Stomach (tissue), 9 donors: ENCODE data around the gene SIX1. TPM values are rescaled to one million over a fixed set of nuclear protein-coding genes. Genes with fewer than 3 reads are reported as not detected.

Source experiments
- DNase-seq, 2 donors: peaks; one replicate each; pipeline versions ENCODE4 v3.0.0 to v3.0.0-alpha.2; 2013 to 2019
- H3K27ac ChIP-seq, 5 donors: fragments of 200-600 bp in 4 of 5; sonication (generic) in 4 of 5; one replicate each; pipeline ENCODE4 v1.5.1; 2013 to 2019; ENCODE audit warnings: mild to moderate bottlenecking in 1 of 5, moderate library complexity in 1 of 5
- H3K27me3 ChIP-seq, 3 donors: fragments of 200-600 bp; sonication (generic); one replicate each; pipeline ENCODE4 v1.5.1; 2017 to 2019; ENCODE audit warnings: mixed run types in 1 of 3
- H3K36me3 ChIP-seq, 4 donors: fragments of 200-600 bp; sonication (generic); 1 replicate in 3 of 4; 2 replicates in 1 of 4; pipeline ENCODE4 v1.5.1; 2016 to 2019
- H3K4me1 ChIP-seq, 4 donors: fragments of 200-600 bp; sonication (generic); one replicate each; pipeline ENCODE4 v1.5.1; 2016 to 2019
- H3K4me3 ChIP-seq, 4 donors: fragments of 200-600 bp; sonication (generic) in 3 of 4; one replicate each; pipeline ENCODE4 v1.5.1; 2016 to 2019; ENCODE audit warnings: mild to moderate bottlenecking in 1 of 4
- H3K9me3 ChIP-seq, 4 donors: fragments of 200-600 bp; sonication (generic); one replicate each; pipeline ENCODE4 v1.5.1; 2016 to 2019
- CTCF ChIP-seq, 7 experiments: fragments of 450-650 bp in 4 of 7; fragments of 200-600 bp in 3 of 7; sonication (generic) in 3 of 7; IDR thresholded peaks; one replicate each; pipeline ENCODE4 v1.5.1; 2016 to 2019; ENCODE audit warnings: antibody characterized with exemption in 7 of 7, control low read depth in 2 of 7, mild to moderate bottlenecking in 1 of 7
- EP300 ChIP-seq: sonication (generic); formaldehyde crosslinking; IDR thresholded peaks from one replicate; pipeline ENCODE4 v1.6.1; 2017; ENCODE audit warnings: antibody characterized with exemption
- POLR2A ChIP-seq, 4 donors: fragments of 450-650 bp; IDR thresholded peaks; one replicate each; pipeline ENCODE4 v1.6.1; 2016; ENCODE audit warnings: antibody characterized with exemption in 4 of 4, control low read depth in 2 of 4, mild to moderate bottlenecking in 1 of 4, moderate library complexity in 1 of 4
- POLR2AphosphoS5 ChIP-seq, 3 donors: sonication (generic); formaldehyde crosslinking; IDR thresholded peaks; one replicate each; pipeline ENCODE4 v1.6.1; 2016; ENCODE audit warnings: antibody characterized with exemption in 3 of 3
- WGBS, 5 donors: extraction: QIAGEN DNeasy Blood & Tissue Kit in 3 of 5; methylation state at CpG; one replicate each; pipeline versions ENCODE4 v1.1.5 to v1.1.7; 2013 to 2018; 5-methylcytosine and 5-hydroxymethylcytosine counted together
- intact Hi-C: fragments of 100-400 bp; cut with DNase I; formaldehyde crosslinking; loops from one replicate; pipeline ENCODE4 v1.15.1; 2023; ENCODE audit warnings: low total_unique reads
- polyA plus RNA-seq, 3 donors: library from polyadenylated mRNA; stranded (reverse); fragments of 200-250 nt; gene quantifications; one replicate each; pipeline ENCODE4 v1.2.3, GENCODE V29; 2013
- total RNA-seq, 5 donors: library from RNA; depleted of rRNA; stranded (reverse); fragments of >200 nt; gene quantifications; one replicate each; pipeline versions ENCODE4 v1.1.0 to v1.2.3, GENCODE V29; 2014 to 2016
- donor health status: healthy with polysubstance abuse.
- donor health status: Bipolar disorder and iron deficiency.
- donor health status: healthy.

SIX1 gene
- total and polyA plus RNA-seq, 8 donors: 0.19 to 8.0 (median 0.67) TPM; not detected in 4

- Histone ChIP-seq H3K9me3 (peaks cover 0 to 4% (median 0%) of the 10 kb centered on the region in 4 donors), H3K4me3 (no peak overlapping the region), H3K36me3 (no peaks in the 10 kb centered on the region), H3K27ac (no peak overlapping the region), H3K4me1 (no peaks in the 10 kb centered on the region), H3K27me3 (peaks cover 0 to 4% (median 0%) of the 10 kb centered on the region in 3 donors)
- DNase-seq: no peak
- intact Hi-C loops: no loop called here
- TF ChIP-seq POLR2AphosphoS5 (IDR thresholded peaks at IDR 0.05) (no peak), POLR2A (IDR thresholded peaks at IDR 0.05) (no peak), EP300 (no peak), CTCF (IDR thresholded peaks at IDR 0.05) (no peak)
- WGBS, 5 donors: 71 to 88% (median 81%) methylated on average over 2 of the region's 2 CpGs
Observed at GRCh38 chr14:60684203-60684602, 34.9 kb upstream of the SIX1 start.

GRCh38 chr14:60681271-60681670, 32.0 kb upstream of the SIX1 start:
- Histone ChIP-seq H3K4me1 (no peaks in the 10 kb centered on the region), H3K27ac (no peak overlapping the region), H3K9me3 (peaks cover 0 to 4% (median 0%) of the 10 kb centered on the region in 4 donors), H3K36me3 (no peaks in the 10 kb centered on the region), H3K27me3 (peaks cover 0 to 4% (median 0%) of the 10 kb centered on the region in 3 donors), H3K4me3 (no peak overlapping the region)
- intact Hi-C loops: no loop called here
- TF ChIP-seq POLR2AphosphoS5 (IDR thresholded peaks at IDR 0.05) (no peak), CTCF (IDR thresholded peaks at IDR 0.05) (no peak), EP300 (no peak), POLR2A (IDR thresholded peaks at IDR 0.05) (no peak)
- DNase-seq: no peak

- no peaks in the 10 kb centered on the region for H3K4me1 ChIP-seq
Observed at GRCh38 chr14:60680511-60680910, 31.2 kb upstream of the SIX1 start.

GRCh38 chr14:60679566-60680258, 30.4 kb upstream of the SIX1 start:
- Histone ChIP-seq H3K27me3 (peaks cover 0 to 4% (median 0%) of the 10 kb centered on the region in 3 donors), H3K4me1 (no peaks in the 10 kb centered on the region), H3K36me3 (no peaks in the 10 kb centered on the region), H3K9me3 (peaks cover 0 to 4% (median 0%) of the 10 kb centered on the region in 4 donors), H3K4me3 (no peak overlapping the region), H3K27ac (no peak overlapping the region)
- TF ChIP-seq POLR2A (IDR thresholded peaks at IDR 0.05): no peak
- no peak for TF ChIP-seq EP300
- TF ChIP-seq POLR2AphosphoS5 (IDR thresholded peaks at IDR 0.05): no peak
- TF ChIP-seq CTCF (IDR thresholded peaks at IDR 0.05): no peak
- WGBS, 5 donors: 70 to 78% (median 74%) methylated on average over 4 of the region's 4 CpGs
- DNase-seq: no peak
- intact Hi-C loops: no loop called here

More at GRCh38 chr14:60680511-60680910, 31.2 kb upstream of the SIX1 start:
- Histone ChIP-seq H3K27ac (no peak overlapping the region), H3K27me3 (peaks cover 0 to 4% (median 0%) of the 10 kb centered on the region in 3 donors), H3K36me3 (no peaks in the 10 kb centered on the region), H3K9me3 (peaks cover 0 to 4% (median 0%) of the 10 kb centered on the region in 4 donors), H3K4me3 (no peak overlapping the region)
- no peak for DNase-seq
- WGBS, 5 donors: 88 to 92% (median 90%) methylated on average over 3 of the region's 3 CpGs
- TF ChIP-seq EP300 (no peak), POLR2AphosphoS5 (IDR thresholded peaks at IDR 0.05) (no peak), POLR2A (IDR thresholded peaks at IDR 0.05) (no peak), CTCF (IDR thresholded peaks at IDR 0.05) (no peak)
- intact Hi-C loops: no loop called here
